GM12878 (cell line): ENCODE measurements around the gene CGAS. TPM values are rescaled to one million over a fixed set of nuclear protein-coding genes. Genes with fewer than 3 reads are reported as not detected.

Source experiments
- ATAC-seq: fragments of 200-7000 bp; cut with Tn5 transposase; 3 replicates; pipeline ENCODE4 v1.9.1; 2020; ENCODE audit warnings: mild to moderate bottlenecking, moderate library complexity
- BruUV-seq: library from RNA; stranded (reverse); fragments of 400-500 nt; replicated peaks from 2 replicates; lab custom pipeline; 2021; lab: Mats Ljungman, UMichigan
- CTCF ChIA-PET: fragments of 300-600 bp; sonication (Branson Sonifier 250); formaldehyde crosslinking; extraction: SDS; loops from one replicate; lab custom pipeline; 2021; ENCODE audit warnings: inconsistent platforms; lab: Yijun Ruan, JAX
- POLR2A ChIA-PET: fragments of 350-600 bp; formaldehyde crosslinking; extraction: SDS; loops from one replicate; lab custom pipeline; 2021; ENCODE audit warnings: inconsistent platforms; lab: Charles Lee
- RAD21 ChIA-PET: fragments of 300-600 bp; sonication (Branson Sonifier 250); formaldehyde crosslinking; loops from one replicate; lab custom pipeline; 2023; ENCODE audit warnings: antibody characterized with exemption; ENCODE audit not compliant: unreplicated experiment; lab: Charles Lee
- SMC1A ChIA-PET: fragments of 300-600 bp; sonication (Branson Sonifier 250); formaldehyde crosslinking; loops from one replicate; lab custom pipeline; 2023; ENCODE audit not compliant: unreplicated experiment, uncharacterized antibody; lab: Charles Lee
- DNase-seq: peaks from one replicate; pipeline ENCODE4 v3.0.0-alpha.2; 2011; ENCODE audit warnings: low read depth, low spot score
- FAIRE-seq: peaks from 3 replicates; lab custom pipeline; 2011; peaks lifted over from hg19 to GRCh38; lab: Jason Lieb, UNC
- H2AFZ ChIP-seq: 2 replicates; pipeline ENCODE4 v1.6.0; 2011; ENCODE audit warnings: low read depth, low read length, control low read depth; ENCODE audit not compliant: control insufficient read depth
- H3K27ac ChIP-seq: 2 replicates; pipeline ENCODE4 v1.5.1; 2011; ENCODE audit warnings: control low read depth; ENCODE audit not compliant: control insufficient read depth, insufficient read depth
- H3K27me3 ChIP-seq, 2 experiments: replicated peaks in 1 of 2; 2 replicates each; pipeline versions ENCODE4 v1.6.0 to v1.6.1; 2011; ENCODE audit warnings: low read length in 1 of 2; ENCODE audit not compliant: control insufficient read depth in 2 of 2, insufficient read depth in 2 of 2
- H3K36me3 ChIP-seq, 2 experiments: 2 replicates each; pipeline ENCODE4 v1.5.1; 2011; ENCODE audit warnings: low read length in 1 of 2; ENCODE audit not compliant: control insufficient read depth in 2 of 2, insufficient read depth in 2 of 2
- H3K4me1 ChIP-seq: 2 replicates; pipeline ENCODE4 v1.6.1; 2011; ENCODE audit warnings: mild to moderate bottlenecking, low read length, moderate library complexity, mixed read lengths; ENCODE audit not compliant: control insufficient read depth, insufficient read depth
- H3K4me2 ChIP-seq: 2 replicates; pipeline ENCODE4 v1.6.0; 2011; ENCODE audit warnings: control low read depth; ENCODE audit not compliant: control insufficient read depth, insufficient read depth
- H3K4me3 ChIP-seq: fragments of 200-600 bp; sonication (generic); 2 replicates; pipeline ENCODE4 v1.5.1; 2016
- H3K79me2 ChIP-seq: 2 replicates; pipeline ENCODE4 v1.6.0; 2011; ENCODE audit warnings: low read length; ENCODE audit not compliant: control insufficient read depth, insufficient read depth
- H3K9ac ChIP-seq: 2 replicates; pipeline ENCODE4 v1.8.0; 2011; ENCODE audit warnings: low read length, control low read depth, mixed read lengths; ENCODE audit not compliant: control insufficient read depth, insufficient read depth
- H3K9me3 ChIP-seq: replicated peaks from 3 replicates; pipeline ENCODE4 v1.5.1; 2011; ENCODE audit warnings: mild to moderate bottlenecking, low read length; ENCODE audit not compliant: control insufficient read depth, insufficient read depth
- H4K20me1 ChIP-seq: 2 replicates; pipeline ENCODE4 v1.6.0; 2011; ENCODE audit not compliant: control insufficient read depth, insufficient read depth
- CHD4 ChIP-seq: fragments of 200-600 bp; sonication (generic); IDR thresholded peaks from 2 replicates; pipeline ENCODE4 v1.6.1; 2016; ENCODE audit warnings: mild to moderate bottlenecking
- CUX1 ChIP-seq: IDR thresholded peaks from 2 replicates; pipeline ENCODE4 v1.6.1; 2012; ENCODE audit warnings: improper control_type of control experiment, low read depth, low read length; ENCODE audit not compliant: insufficient replicate concordance
- EED ChIP-seq: sonication (generic); IDR thresholded peaks from 2 replicates; pipeline ENCODE4 v1.6.1; 2016; ENCODE audit warnings: antibody characterized with exemption, low read depth
- GABPA ChIP-seq: IDR thresholded peaks from 2 replicates; pipeline ENCODE4 v1.6.1; 2014; ENCODE audit warnings: antibody characterized with exemption, low read depth, mild to moderate bottlenecking, inconsistent platforms
- KDM1A ChIP-seq: fragments of 200-600 bp; sonication (generic); IDR thresholded peaks from 2 replicates; pipeline ENCODE4 v1.6.1; 2016; ENCODE audit warnings: borderline replicate concordance
- PAX8 ChIP-seq: fragments of 450-650 bp; IDR thresholded peaks from 2 replicates; pipeline ENCODE4 v1.6.1; 2017; ENCODE audit warnings: mild to moderate bottlenecking, moderate library complexity
- POLR2AphosphoS5 ChIP-seq: IDR thresholded peaks from 2 replicates; pipeline ENCODE4 v1.6.1; 2011; ENCODE audit warnings: mild to moderate bottlenecking, low read length, inconsistent platforms
- RBBP5 ChIP-seq: fragments of 200-600 bp; sonication (generic); conservative IDR thresholded peaks from 2 replicates; pipeline ENCODE4 v1.6.1; 2016
- REST ChIP-seq: IDR thresholded peaks from 2 replicates; pipeline ENCODE4 v1.6.1; 2012; ENCODE audit warnings: mild to moderate bottlenecking, low read depth, low read length
- SMAD1 ChIP-seq: fragments of 450-650 bp; IDR thresholded peaks from 2 replicates; pipeline ENCODE4 v1.6.1; 2018; ENCODE audit warnings: mild to moderate bottlenecking, low read depth; ENCODE audit not compliant: partially characterized antibody
- STAT3 ChIP-seq: IDR thresholded peaks from 2 replicates; pipeline ENCODE4 v1.6.1; 2011; ENCODE audit warnings: low read depth, low read length, improper control_type of control experiment
- YY1 ChIP-seq: IDR thresholded peaks from 2 replicates; pipeline ENCODE4 v1.6.1; 2011; ENCODE audit warnings: low read depth, mild to moderate bottlenecking, low read length
- ZSCAN29 ChIP-seq: fragments of 450-650 bp; IDR thresholded peaks from 2 replicates; pipeline ENCODE4 v1.6.1; 2017; ENCODE audit warnings: mild to moderate bottlenecking, moderate library complexity
- in situ Hi-C: fragments of 300-500 bp; cut with MboI; formaldehyde crosslinking; loops from 9 replicates; pipeline ENCODE4 v1.14.3; 2018; ENCODE audit warnings: mixed read lengths
- intact Hi-C: fragments of 100-400 bp; cut with micrococcal nuclease; formaldehyde crosslinking; loops from one replicate; pipeline ENCODE4 v1.14.2; 2022; ENCODE audit not compliant: unreplicated experiment
- polyA plus RNA-seq, 11 experiments: library from polyadenylated mRNA; depleted of rRNA in 4 of 11; unstranded in 6 of 11; stranded (reverse) in 5 of 11; fragments of >200 nt; fragmentation: Nextera tagmentation in 4 of 11; fragmentation: Illumina TruSeq in 1 of 11; extraction: Ambion mirVana in 4 of 11; extraction: Trizol in 1 of 11; gene quantifications; 1 replicate in 1 of 11; 2 replicates in 10 of 11; pipeline versions ENCODE4 v1.2.1 to v1.2.3, GENCODE V29; 2011 to 2016; ENCODE audit warnings: inconsistent platforms in 2 of 11, missing spikeins in 2 of 11, low read depth in 1 of 11
- total RNA-seq, 4 experiments: library from RNA; depleted of rRNA in 3 of 4; stranded (reverse); fragments of >200 nt in 3 of 4; fragmentation: Illumina TruSeq in 1 of 4; extraction: Trizol in 1 of 4; gene quantifications; 2 replicates each; pipeline versions ENCODE4 v1.2.1 to v1.2.3, GENCODE V29; 2013 to 2021

The CGAS gene
- total and polyA plus RNA-seq, 10 of the 15 experiments (the other 5 are each of a cell fraction or from before 2014, with no cell fraction given), result 4.7 to 30.2 (median 22.1) TPM

- no peak for FAIRE-seq
- TSS peak; percentile 37 for BruUV-seq
- intact Hi-C loops (no loop called here), in situ Hi-C loops (no loop called here)
- Histone ChIP-seq H3K9me3 (no peaks in the 10 kb centered on the region; the same call in 1 of the 3 replicates), H3K27me3 (no peaks in the 10 kb centered on the region), H3K4me2 (no peak overlapping the region), H3K79me2 (no peaks in the 10 kb centered on the region), H4K20me1 (no peaks in the 10 kb centered on the region), H3K4me3 (no peak overlapping the region), H3K27ac (no peak overlapping the region), H3K9ac (no peak overlapping the region), H2AFZ (no peak overlapping the region), H3K36me3 (peaks cover 3 to 11% of the 10 kb centered on the region in 2 experiments; a peak in 3 of 4 replicates), H3K4me1 (no peaks in the 10 kb centered on the region)
- ATAC-seq, result no peak
- CTCF ChIA-PET, result interaction anchor here (0.7 kb wide), 1 partner anchor 115 kb away, joined by 4 read pairs; no protein-coding TSS in a partner anchor
- SMC1A ChIA-PET, result interaction anchor here (0.6 to 1.1 kb wide), 2 partner anchors 9 to 122 kb away, joined by 4 read pairs; no protein-coding TSS in a partner anchor
- RAD21 ChIA-PET, result no interaction called here
- TF ChIP-seq REST (no peak), EED (no peak), ZSCAN29 (no peak), CUX1 (no peak), KDM1A (no peak), GABPA (no peak), POLR2AphosphoS5 (no peak), CHD4 (no peak), PAX8 (no peak), RBBP5 (no peak), YY1 (no peak), STAT3 (no peak), SMAD1 (no peak)
- no peak for DNase-seq
- POLR2A ChIA-PET, result no interaction called here
Measured at GRCh38 chr6:73491377-73491776, 39.3 kb upstream of the CGAS start.
